IPS-NIHi7 (cell line): ENCODE results near the gene ZFP64.
A peak's percentile ranks its signal among the peaks of the same experiment; 100 is the strongest.
"Not testable (repeated sequence)": the region's sequence is repeated elsewhere in the genome, so short reads cannot be mapped to it uniquely, and the experiment has no call there.

Experiments
- DNase-seq: peaks from one replicate; pipeline ENCODE4 v3.0.0; 2012; ENCODE audit warnings: mixed read lengths; ENCODE audit errors: extremely low spot score

The ZFP64 gene

DNA sequence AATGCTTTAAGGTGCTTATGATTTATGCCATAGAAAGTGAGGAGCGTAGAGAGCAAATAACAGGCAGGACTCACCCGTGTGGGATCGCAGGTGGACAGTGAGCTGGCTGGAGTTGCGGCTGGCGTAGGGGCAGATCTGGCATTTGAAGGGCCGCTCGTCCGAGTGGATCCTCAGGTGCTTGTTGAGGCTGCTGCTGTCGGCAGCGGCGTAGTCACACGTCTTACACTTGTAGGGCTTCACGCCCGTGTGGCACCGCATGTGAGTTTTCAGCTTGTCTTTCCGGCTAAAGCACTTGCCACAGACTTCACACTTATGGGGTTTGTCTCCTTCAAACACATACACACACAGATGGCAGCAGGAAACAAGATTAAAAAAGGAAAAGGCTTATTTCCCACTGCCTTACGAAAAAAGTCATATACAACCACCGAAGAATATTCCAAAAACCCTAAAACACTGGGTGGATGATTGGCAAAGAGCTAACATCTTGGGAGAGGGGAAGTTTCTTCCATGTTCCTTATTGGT is 31.5 kb downstream of the ZFP64 start:
- no peak for DNase-seq

DNA sequence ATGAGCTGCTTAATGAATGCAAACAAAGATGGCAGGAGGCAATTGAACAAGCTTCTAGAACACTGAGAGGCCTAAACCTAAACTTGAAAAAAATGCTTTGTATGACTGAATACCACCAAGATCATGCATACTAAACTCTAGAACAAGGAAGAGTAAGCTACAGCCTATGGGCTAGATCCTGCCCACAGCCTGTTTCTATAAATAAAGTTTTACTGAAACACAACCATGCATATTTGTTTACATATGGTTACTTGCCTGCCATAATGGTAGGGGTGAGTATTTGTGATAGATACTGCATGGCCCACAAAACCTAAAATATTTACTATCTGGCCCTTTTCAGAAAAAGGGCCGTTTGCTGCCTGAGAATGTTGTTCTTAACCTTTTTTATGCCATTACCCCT is 37.0 kb downstream of the ZFP64 start:
- no peak for DNase-seq

GRCh38 chr20:52153896-52154295 is 37.7 kb downstream of the ZFP64 start:
- no peak for DNase-seq

- no peak for DNase-seq
Observed at GRCh38 chr20:52152921-52153320, 38.7 kb downstream of the ZFP64 start.

DNA sequence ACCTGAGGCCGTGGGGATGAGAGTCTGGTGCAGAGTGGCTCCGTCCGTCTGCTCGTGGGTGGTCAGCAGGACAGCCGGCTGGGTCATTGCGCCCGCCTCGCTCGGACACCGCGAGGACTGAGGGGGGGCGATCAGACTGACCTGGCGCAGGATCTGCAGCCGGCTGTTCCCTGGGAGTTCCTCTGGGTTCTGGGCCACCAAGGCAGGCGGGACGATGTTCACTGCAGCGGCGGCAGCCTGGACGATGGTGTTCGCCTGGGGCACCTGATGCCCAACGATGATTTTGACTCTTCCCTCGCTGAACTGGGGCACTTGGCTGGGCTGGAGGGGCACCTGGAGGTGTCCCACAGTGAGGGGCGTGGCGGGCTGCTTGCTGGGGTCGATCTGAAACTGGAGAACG is 39.2 kb downstream of the ZFP64 start:
- no peak for DNase-seq

- peak; percentile 61 for DNase-seq
Observed at GRCh38 chr20:52150440-52151258, 40.9 kb downstream of the ZFP64 start.

DNA sequence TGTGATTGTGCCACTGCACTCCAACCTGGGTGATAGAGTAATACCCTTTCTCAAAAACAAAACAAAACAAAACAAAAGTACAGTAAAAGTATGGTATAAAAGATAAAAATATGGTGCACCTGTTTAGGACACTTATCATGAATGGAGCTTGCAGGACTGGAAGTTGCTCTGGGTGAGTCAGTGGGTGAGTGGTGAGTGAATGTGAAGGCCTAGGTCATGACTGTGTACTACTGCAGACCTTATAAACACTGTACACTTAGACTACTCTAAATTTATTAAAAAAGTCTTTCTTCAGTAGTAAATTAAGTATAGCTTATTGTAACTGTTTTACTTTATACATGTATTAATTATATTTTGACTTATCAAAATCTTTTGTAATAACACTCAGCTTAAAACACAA is 46.0 kb downstream of the ZFP64 start:
- no peak for DNase-seq

GRCh38 chr20:52143277-52143676 is 48.3 kb downstream of the ZFP64 start:
- DNase-seq = no peak

DNA sequence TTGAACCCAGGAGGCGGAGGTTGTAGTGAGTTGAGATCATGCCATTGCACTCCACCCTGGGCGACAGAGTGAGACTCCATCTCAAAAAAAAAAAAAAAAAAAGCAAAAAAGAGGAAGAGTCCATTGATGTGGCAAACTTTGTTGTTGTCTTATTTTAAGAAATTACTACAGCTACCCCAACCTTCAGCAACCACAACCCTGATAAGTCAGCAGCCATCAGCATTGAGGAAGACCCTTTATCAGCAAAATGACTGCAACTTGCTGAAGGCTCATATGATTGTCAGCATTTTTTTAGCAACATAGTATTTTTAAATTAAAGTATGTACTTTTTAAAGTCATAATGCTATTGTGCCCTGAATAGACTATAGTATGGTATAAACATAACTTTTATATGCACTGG is 48.8 kb downstream of the ZFP64 start:
- DNase-seq = no peak

- DNase-seq = no peak
Observed at GRCh38 chr20:52139986-52140385, 51.6 kb downstream of the ZFP64 start.

GRCh38 chr20:52137850-52138249 is 53.7 kb downstream of the ZFP64 start:
- no peak for DNase-seq

- not testable (repeated sequence) for DNase-seq
Observed at GRCh38 chr20:52133714-52134113, 57.9 kb downstream of the ZFP64 start.

- no peak for DNase-seq
Observed at GRCh38 chr20:52132337-52132736, 59.2 kb downstream of the ZFP64 start.

DNA sequence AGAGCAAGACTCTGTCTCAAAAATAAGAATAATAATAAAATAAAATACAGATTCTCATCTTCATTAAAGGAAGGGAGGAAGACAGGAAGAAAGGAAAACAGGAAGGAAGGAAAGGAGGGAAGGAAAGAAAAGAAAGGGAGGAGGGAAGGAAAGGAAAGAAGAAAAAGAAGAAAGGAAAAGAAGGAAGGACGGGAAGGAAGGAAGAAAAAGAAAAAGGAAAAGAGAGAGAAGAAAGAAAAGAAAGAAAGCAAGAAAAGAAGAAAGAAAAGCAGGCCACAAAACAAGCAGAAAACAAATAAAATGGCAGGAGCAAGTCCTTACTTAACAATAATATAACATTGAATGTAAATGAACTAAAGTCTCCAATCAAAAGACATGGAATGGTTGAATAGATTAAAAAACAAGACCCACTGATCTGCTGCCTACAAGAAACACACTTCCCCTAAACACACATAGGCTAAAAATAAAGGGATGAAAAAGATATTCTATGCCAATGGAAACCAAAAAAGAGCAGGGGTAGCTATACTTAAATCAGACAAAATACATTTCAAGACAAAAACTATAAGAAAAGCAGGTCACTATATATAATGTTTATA is 60.4 kb downstream of the ZFP64 start:
- DNase-seq = no peak

GRCh38 chr20:52130406-52130805 is 61.2 kb downstream of the ZFP64 start:
- DNase-seq = no peak

GRCh38 chr20:52129611-52130010 is 62.0 kb downstream of the ZFP64 start:
- DNase-seq = no peak

GRCh38 chr20:52127309-52127708 is 64.3 kb downstream of the ZFP64 start:
- no peak for DNase-seq

GRCh38 chr20:52124821-52125220 is 66.8 kb downstream of the ZFP64 start:
- DNase-seq = no peak

GRCh38 chr20:52118696-52119095 is 72.9 kb downstream of the ZFP64 start:
- no peak for DNase-seq

GRCh38 chr20:52118016-52118623 is 73.5 kb downstream of the ZFP64 start:
- DNase-seq = no peak

DNA sequence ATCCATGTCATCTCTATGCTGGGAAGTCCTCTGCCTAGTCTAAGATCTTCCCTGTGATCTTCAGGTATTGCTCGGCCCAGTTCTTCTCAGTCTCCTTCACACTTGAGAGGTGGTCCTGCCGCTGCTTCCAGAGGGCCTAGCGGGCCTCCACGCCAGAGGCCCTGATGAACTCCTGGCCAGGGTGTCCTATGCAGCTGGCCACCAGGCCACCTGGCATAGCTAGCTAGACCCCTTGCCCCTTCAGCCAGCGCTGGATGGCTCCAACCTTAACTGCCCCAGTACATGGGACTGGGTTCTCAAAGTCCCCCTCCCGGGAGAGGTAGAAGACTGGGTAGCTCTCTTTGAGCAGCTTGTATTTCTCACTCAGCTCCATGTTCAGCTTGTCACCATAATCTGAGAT is 81.1 kb downstream of the ZFP64 start:
- no peak for DNase-seq

DNA sequence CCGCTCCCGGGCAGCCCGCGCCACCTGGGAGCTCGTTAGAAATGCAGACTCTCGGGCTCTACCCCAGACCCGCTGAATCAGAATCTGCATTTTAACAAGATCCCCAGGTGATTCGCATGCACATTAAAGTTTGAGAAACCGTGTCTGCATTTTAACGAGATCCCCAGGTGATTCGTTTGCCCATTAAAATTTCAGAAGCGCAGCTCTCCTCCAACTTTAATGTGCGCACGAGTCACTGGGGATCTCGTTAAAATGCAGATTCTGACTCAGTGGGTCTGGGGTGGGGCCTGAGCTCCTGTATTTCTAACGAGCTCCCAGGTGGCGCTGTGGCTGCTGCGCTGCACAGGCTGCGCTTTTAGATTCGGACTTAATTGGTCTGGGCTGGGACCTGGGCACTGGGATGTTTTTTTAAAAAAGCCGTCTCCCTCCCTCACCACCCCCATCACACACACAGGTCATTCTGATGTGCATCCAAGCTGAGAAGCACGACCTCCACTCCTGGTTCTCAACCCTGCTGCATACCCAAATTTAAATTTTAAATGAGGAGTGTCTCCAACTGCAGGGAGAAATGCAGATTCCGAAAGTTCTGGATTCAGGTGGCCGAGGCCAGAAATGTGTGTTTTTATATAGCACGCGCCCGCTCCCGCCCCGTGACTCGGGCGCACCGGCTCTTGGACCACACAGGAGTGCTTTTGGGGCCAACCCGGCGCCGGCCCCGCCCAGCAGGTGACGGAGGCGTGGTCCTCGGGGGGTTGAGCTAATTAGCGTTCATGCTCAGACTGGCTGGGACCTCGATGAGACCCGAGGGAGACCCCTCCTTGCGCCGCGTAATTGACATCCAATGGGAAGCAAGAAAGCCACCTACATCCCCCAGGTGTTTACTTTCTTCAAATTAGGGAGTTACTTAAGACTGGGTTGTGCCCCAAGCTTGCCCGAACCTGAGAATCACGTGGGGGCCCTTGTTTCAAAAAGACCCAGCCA is 85.8 kb downstream of the ZFP64 start:
- peak; percentile 83 for DNase-seq
